HCT116 (cell line): Measurements from ENCODE around the gene HNRNPA1.
A peak's percentile ranks its signal among the peaks of the same experiment; 100 is the strongest.

Source experiments
- EZH2 ChIP-seq: fragments of 200-600 bp; sonication (generic); IDR thresholded peaks from 2 replicates; pipeline ENCODE4 v1.6.1; 2017; ENCODE audit warnings: antibody characterized with exemption, mixed run types
- EZH2phosphoT487 ChIP-seq: fragments of 200-600 bp; IDR thresholded peaks from 2 replicates; pipeline ENCODE4 v1.6.1; 2018; ENCODE audit warnings: antibody characterized with exemption, borderline replicate concordance
- TCF7L2 ChIP-seq: IDR thresholded peaks from 2 replicates; pipeline ENCODE4 v1.7.0; 2011; ENCODE audit warnings: borderline replicate concordance, inconsistent platforms; ENCODE audit not compliant: insufficient read depth, insufficient read length; ENCODE audit errors: extremely low read depth
- TF ChIP-seq, protein P1 (sequence below), 3 experiments: fragments of 200-600 bp in 1 of 3; sonication (generic) in 1 of 3; IDR thresholded peaks in 2 of 3; conservative IDR thresholded peaks in 1 of 3; 2 replicates each; pipeline ENCODE4 v1.5.1; 2012 to 2017; ENCODE audit warnings: low read depth in 2 of 3, low read length in 2 of 3, antibody characterized with exemption in 1 of 3, borderline replicate concordance in 1 of 3, control low read depth in 1 of 3, mild to moderate bottlenecking in 1 of 3, mixed read lengths in 1 of 3, mixed run types in 1 of 3, moderate library complexity in 1 of 3; ENCODE audit not compliant: insufficient read depth in 1 of 3

DNA sequence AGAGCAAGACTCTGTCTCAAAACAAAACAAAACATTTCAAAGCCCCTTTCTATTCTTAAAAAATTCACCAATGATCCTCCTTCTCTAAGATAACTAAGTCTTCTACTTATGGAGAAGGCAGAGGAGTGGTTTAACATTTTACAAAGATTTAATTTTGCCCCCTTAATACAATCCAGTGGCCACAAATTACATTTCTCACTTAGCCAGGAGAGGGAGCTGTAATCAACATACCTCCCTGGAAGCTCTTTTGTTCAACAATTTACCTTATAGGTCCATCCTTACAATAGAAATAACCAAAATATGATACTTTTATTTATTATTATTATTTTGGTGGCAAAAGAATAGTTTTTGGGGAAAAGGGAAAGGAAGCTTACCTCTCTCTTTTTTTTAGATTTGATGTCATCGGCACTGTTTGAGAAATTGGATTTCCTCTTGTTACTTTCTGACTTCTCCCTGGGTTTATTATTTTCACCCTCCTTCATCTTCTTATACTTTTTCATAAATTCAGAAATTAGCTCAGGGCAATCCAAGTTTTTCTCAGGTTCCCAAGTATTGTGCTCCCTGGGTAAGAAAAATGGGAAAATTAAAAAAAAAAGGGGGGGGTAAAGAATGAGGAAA is 28.8 kb upstream of the HNRNPA1 start:
- no peak for TF ChIP-seq EZH2
- TF ChIP-seq, protein P1, sequence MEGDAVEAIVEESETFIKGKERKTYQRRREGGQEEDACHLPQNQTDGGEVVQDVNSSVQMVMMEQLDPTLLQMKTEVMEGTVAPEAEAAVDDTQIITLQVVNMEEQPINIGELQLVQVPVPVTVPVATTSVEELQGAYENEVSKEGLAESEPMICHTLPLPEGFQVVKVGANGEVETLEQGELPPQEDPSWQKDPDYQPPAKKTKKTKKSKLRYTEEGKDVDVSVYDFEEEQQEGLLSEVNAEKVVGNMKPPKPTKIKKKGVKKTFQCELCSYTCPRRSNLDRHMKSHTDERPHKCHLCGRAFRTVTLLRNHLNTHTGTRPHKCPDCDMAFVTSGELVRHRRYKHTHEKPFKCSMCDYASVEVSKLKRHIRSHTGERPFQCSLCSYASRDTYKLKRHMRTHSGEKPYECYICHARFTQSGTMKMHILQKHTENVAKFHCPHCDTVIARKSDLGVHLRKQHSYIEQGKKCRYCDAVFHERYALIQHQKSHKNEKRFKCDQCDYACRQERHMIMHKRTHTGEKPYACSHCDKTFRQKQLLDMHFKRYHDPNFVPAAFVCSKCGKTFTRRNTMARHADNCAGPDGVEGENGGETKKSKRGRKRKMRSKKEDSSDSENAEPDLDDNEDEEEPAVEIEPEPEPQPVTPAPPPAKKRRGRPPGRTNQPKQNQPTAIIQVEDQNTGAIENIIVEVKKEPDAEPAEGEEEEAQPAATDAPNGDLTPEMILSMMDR (IDR thresholded peaks at IDR 0.05 in 2 of 3, conservative IDR thresholded peaks at IDR 0.05 in 1 of 3; ENCODE audit: borderline replicate concordance in 1 of 3, insufficient read depth in 1 of 3, low read depth in 2 of 3, low read length in 2 of 3), result peak; percentile 64 to 75 (median 64); a peak in 5 of 6 replicates
- TF ChIP-seq EZH2phosphoT487, result no peak
- no peak for TF ChIP-seq TCF7L2
